ENCODE data around the gene SERTAD2.

The SERTAD2 gene

GRCh38 chr2:64670047-64670446 is 16.3 kb upstream of the SERTAD2 start:
- no peaks in the 10 kb centered on the region for H3K4me1 ChIP-seq (ENCODE audit: low read length)
- H3K27me3 ChIP-seq (ENCODE audit: low read depth, low read length): no peaks in the 10 kb centered on the region
- H2AFZ ChIP-seq (ENCODE audit: low read depth, low read length): no peak overlapping the region
- H3K9me3 ChIP-seq (ENCODE audit: insufficient read depth, low read length): no peaks in the 10 kb centered on the region
- H4K20me1 ChIP-seq (ENCODE audit: insufficient read depth, low read length): no peaks in the 10 kb centered on the region
- no peak overlapping the region for H3K27ac ChIP-seq (ENCODE audit: low read length)
- no peaks in the 10 kb centered on the region for H3K36me3 ChIP-seq (replicated peaks; ENCODE audit: low read depth, low read length)
- H3K9ac ChIP-seq (ENCODE audit: low read length): no peak overlapping the region
- H3K79me2 ChIP-seq (ENCODE audit: low read length): no peaks in the 10 kb centered on the region
- no peak overlapping the region for H3K4me2 ChIP-seq (ENCODE audit: low read length)
- H3K4me3 ChIP-seq (ENCODE audit: low read length): no peak overlapping the region
- no peak for TF ChIP-seq EZH2phosphoT487 (IDR thresholded peaks at IDR 0.05; ENCODE audit: low read depth)
- TF ChIP-seq, protein P1, sequence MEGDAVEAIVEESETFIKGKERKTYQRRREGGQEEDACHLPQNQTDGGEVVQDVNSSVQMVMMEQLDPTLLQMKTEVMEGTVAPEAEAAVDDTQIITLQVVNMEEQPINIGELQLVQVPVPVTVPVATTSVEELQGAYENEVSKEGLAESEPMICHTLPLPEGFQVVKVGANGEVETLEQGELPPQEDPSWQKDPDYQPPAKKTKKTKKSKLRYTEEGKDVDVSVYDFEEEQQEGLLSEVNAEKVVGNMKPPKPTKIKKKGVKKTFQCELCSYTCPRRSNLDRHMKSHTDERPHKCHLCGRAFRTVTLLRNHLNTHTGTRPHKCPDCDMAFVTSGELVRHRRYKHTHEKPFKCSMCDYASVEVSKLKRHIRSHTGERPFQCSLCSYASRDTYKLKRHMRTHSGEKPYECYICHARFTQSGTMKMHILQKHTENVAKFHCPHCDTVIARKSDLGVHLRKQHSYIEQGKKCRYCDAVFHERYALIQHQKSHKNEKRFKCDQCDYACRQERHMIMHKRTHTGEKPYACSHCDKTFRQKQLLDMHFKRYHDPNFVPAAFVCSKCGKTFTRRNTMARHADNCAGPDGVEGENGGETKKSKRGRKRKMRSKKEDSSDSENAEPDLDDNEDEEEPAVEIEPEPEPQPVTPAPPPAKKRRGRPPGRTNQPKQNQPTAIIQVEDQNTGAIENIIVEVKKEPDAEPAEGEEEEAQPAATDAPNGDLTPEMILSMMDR (IDR thresholded peaks at IDR 0.05; ENCODE audit: low read depth, low read length): no peak

DNA sequence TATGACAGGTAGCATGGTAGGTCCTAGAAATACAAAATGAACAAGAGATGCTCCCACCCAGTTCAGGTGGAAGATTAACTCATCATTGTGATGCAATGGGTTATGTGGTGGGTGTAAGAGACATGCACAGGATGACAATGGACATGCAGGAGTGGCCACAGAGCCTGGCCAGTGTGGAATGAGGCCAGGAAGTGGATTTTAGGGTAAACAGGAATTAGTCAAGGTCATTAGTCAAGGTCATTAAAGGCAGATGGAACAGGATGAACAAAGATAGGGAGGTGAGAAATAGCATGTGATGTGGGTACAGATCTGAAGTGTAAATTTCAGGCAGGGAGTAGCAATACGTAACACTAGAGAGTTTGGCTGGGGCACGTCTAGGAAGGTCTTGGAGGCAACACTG is 15.6 kb upstream of the SERTAD2 start:
- no peak for TF ChIP-seq EZH2phosphoT487 (IDR thresholded peaks at IDR 0.05; ENCODE audit: low read depth)
- TF ChIP-seq, protein P1 (IDR thresholded peaks at IDR 0.05; ENCODE audit: low read depth, low read length): no peak
- Histone ChIP-seq H3K36me3 (replicated peaks; ENCODE audit: low read depth, low read length) (no peaks in the 10 kb centered on the region), H3K9me3 (ENCODE audit: insufficient read depth, low read length) (no peaks in the 10 kb centered on the region), H3K4me2 (ENCODE audit: low read length) (no peak overlapping the region), H4K20me1 (ENCODE audit: insufficient read depth, low read length) (no peaks in the 10 kb centered on the region), H3K4me3 (ENCODE audit: low read length) (no peak overlapping the region), H3K27ac (ENCODE audit: low read length) (no peak overlapping the region), H3K9ac (ENCODE audit: low read length) (no peak overlapping the region), H2AFZ (ENCODE audit: low read depth, low read length) (no peak overlapping the region), H3K79me2 (ENCODE audit: low read length) (no peaks in the 10 kb centered on the region), H3K4me1 (ENCODE audit: low read length) (no peaks in the 10 kb centered on the region), H3K27me3 (ENCODE audit: low read depth, low read length) (no peaks in the 10 kb centered on the region)

DNA sequence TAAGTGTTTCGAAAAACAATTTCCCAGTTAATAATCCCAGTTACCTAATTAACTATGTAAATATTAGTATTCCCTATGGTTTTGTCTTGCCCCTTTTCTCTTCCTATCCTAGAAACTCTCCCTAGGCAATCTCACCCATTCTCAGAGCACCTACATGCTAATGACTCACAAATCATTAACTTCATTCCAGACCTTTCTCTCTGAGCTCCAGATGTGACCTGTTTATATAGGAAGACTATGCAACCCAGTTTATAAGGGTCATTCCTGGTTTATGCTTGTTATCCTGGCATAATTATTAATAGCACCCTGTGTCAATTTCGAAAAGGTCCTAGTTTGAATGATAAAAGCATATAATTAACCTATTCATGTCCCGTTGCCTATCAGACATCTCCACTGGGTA is 14.8 kb upstream of the SERTAD2 start:
- Histone ChIP-seq H3K27me3 (ENCODE audit: low read depth, low read length) (no peaks in the 10 kb centered on the region), H3K9ac (ENCODE audit: low read length) (no peak overlapping the region), H3K27ac (ENCODE audit: low read length) (no peak overlapping the region), H3K36me3 (replicated peaks; ENCODE audit: low read depth, low read length) (no peaks in the 10 kb centered on the region), H2AFZ (ENCODE audit: low read depth, low read length) (no peak overlapping the region), H3K4me2 (ENCODE audit: low read length) (no peak overlapping the region), H3K79me2 (ENCODE audit: low read length) (no peaks in the 10 kb centered on the region), H3K4me1 (ENCODE audit: low read length) (no peaks in the 10 kb centered on the region), H4K20me1 (ENCODE audit: insufficient read depth, low read length) (no peaks in the 10 kb centered on the region), H3K4me3 (ENCODE audit: low read length) (no peak overlapping the region), H3K9me3 (ENCODE audit: insufficient read depth, low read length) (no peaks in the 10 kb centered on the region)
- no peak for TF ChIP-seq EZH2phosphoT487 (IDR thresholded peaks at IDR 0.05; ENCODE audit: low read depth)
- TF ChIP-seq, protein P1 (IDR thresholded peaks at IDR 0.05; ENCODE audit: low read depth, low read length): no peak

DNA sequence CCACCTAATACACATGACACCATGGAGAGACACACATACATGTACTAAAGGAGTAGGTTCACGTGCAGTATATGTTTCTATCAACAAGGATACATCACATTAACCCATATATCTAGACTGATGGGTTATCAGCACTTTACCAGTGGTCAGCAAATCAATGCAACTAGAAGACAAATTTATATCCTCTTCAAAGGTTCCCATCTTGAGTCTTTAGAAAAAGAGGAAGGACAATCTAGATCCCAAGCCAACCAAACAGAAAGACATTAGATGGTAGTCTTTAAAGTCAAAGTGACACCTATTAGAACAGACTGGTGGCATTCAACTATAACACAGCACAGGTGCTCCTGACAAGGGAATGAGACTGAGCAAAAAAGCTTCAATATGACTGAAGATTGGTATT is 13.8 kb upstream of the SERTAD2 start:
- Histone ChIP-seq H2AFZ (ENCODE audit: low read depth, low read length) (no peak overlapping the region), H3K36me3 (replicated peaks; ENCODE audit: low read depth, low read length) (no peaks in the 10 kb centered on the region), H3K9me3 (ENCODE audit: insufficient read depth, low read length) (no peaks in the 10 kb centered on the region), H3K27me3 (ENCODE audit: low read depth, low read length) (no peaks in the 10 kb centered on the region), H3K79me2 (ENCODE audit: low read length) (no peaks in the 10 kb centered on the region), H3K4me2 (ENCODE audit: low read length) (no peak overlapping the region), H3K9ac (ENCODE audit: low read length) (no peak overlapping the region), H4K20me1 (ENCODE audit: insufficient read depth, low read length) (no peaks in the 10 kb centered on the region), H3K27ac (ENCODE audit: low read length) (no peak overlapping the region), H3K4me1 (ENCODE audit: low read length) (peaks cover under 1% of the 10 kb centered on the region; the same call in 1 of the 2 replicates), H3K4me3 (ENCODE audit: low read length) (no peak overlapping the region)
- TF ChIP-seq EZH2phosphoT487 (IDR thresholded peaks at IDR 0.05; ENCODE audit: low read depth): no peak
- TF ChIP-seq, protein P1 (IDR thresholded peaks at IDR 0.05; ENCODE audit: low read depth, low read length): no peak

All from OCI-LY3 (cell line).